ENCODE results near the gene ABHD6.

Gene ABHD6

DNA sequence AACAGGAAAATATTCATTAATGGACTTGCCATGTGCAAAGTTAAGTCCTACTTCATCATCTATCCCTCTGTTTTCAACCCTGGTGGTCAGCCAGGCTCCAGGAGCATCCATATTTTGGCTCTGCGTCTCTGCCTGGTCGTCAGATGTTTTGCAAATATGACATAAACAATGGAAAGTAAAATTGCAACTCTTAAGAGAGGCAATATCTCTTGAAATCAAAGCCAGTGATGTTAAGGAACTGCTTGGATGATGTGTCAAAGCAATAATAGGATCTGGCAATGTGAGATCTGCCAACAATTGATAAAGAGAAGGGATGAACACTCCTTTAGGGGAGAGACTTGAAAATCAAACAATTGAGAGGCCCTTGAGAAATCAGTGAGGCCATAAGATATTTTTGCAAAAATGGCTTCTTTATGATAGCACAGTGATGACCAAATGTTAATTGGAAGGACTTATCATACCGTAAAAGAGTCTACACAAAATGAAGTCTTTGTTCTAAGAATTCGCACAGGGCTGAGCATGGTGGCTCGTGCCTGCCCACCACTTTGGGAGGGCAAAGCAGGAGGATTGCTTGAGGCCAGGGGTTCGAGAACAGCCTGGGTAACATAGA is 6.5 kb downstream of the ABHD6 start:
- H2AFZ ChIP-seq (ENCODE audit: low read depth, low read length, severe bottlenecking): no peak overlapping the region
- H3K27me3 ChIP-seq (ENCODE audit: low read length): no peaks in the 10 kb centered on the region
- H3K4me2 ChIP-seq (ENCODE audit: low read depth, low read length, poor library complexity, severe bottlenecking): no peak overlapping the region
- H3K36me3 ChIP-seq (ENCODE audit: low read length): no peaks in the 10 kb centered on the region
- H3K9me3 ChIP-seq (ENCODE audit: insufficient read depth, low read length): no peaks in the 10 kb centered on the region
- no peak overlapping the region for H3K27ac ChIP-seq (ENCODE audit: low read depth, low read length)
- TF ChIP-seq, protein P1, sequence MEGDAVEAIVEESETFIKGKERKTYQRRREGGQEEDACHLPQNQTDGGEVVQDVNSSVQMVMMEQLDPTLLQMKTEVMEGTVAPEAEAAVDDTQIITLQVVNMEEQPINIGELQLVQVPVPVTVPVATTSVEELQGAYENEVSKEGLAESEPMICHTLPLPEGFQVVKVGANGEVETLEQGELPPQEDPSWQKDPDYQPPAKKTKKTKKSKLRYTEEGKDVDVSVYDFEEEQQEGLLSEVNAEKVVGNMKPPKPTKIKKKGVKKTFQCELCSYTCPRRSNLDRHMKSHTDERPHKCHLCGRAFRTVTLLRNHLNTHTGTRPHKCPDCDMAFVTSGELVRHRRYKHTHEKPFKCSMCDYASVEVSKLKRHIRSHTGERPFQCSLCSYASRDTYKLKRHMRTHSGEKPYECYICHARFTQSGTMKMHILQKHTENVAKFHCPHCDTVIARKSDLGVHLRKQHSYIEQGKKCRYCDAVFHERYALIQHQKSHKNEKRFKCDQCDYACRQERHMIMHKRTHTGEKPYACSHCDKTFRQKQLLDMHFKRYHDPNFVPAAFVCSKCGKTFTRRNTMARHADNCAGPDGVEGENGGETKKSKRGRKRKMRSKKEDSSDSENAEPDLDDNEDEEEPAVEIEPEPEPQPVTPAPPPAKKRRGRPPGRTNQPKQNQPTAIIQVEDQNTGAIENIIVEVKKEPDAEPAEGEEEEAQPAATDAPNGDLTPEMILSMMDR (IDR thresholded peaks at IDR 0.05; ENCODE audit: insufficient read depth, low read length, poor library complexity, severe bottlenecking): no peak
- TF ChIP-seq EZH2phosphoT487 (conservative IDR thresholded peaks at IDR 0.05; ENCODE audit: low read length): no peak
- H3K79me2 ChIP-seq (ENCODE audit: insufficient read depth, low read length): peaks cover 45% of the 10 kb centered on the region
- H3K9ac ChIP-seq (ENCODE audit: low read length): no peak overlapping the region
- no peaks in the 10 kb centered on the region for H4K20me1 ChIP-seq (ENCODE audit: low read depth, low read length)
- H3F3A ChIP-seq (ENCODE audit: insufficient read depth): no peaks in the 10 kb centered on the region
- H3K4me3 ChIP-seq (ENCODE audit: insufficient read depth, low read length, poor library complexity, severe bottlenecking): no peak overlapping the region
- no peaks in the 10 kb centered on the region for H3K9me2 ChIP-seq (replicated peaks; ENCODE audit: insufficient read depth, low read length)

DNA sequence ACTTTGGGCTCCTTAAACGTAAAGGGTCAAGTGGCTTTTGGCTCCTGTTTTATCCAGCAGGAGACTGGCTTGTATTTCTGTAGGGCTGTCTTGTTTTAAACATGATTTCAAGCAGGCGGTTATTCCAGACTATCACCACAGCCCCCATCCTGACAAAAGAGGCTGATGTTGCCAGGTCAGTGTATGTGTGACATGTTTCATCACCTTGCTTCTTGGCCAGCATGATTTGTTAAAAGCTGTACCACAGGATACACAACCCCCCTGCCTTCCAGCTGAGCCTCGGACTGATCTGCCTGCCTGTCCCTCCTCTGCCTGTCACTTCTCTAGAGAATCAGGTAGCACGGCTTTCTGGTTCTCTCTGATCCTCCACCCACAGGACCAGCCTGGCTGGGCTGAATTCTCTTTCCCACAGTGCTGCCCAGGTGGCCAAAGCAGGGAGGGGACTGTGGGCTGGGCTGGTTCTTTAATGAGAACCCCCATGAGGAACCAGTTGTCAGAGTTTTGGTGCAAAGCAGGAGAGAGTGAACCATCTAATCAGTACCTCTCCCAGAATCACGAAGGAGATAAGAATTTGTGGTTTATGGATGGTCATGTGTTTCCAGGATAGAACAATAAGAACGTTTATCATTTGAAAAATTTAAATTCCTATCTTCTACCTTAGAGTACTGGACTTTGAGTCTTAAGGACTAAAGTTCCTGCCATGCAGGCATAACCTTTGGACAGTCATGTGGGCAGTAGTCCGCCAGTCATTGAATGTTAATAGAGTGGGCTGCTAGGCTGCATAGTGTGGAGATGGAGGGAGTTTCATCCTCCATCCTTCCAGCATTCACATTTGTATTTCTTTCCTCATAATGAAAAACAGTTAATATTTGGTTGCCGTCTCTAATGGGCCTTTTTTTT is 8.8 kb downstream of the ABHD6 start:
- Histone ChIP-seq H3K9me2 (replicated peaks; ENCODE audit: insufficient read depth, low read length) (no peaks in the 10 kb centered on the region), H3F3A (ENCODE audit: insufficient read depth) (no peaks in the 10 kb centered on the region), H3K27me3 (ENCODE audit: low read length) (no peaks in the 10 kb centered on the region), H3K79me2 (ENCODE audit: insufficient read depth, low read length) (peaks cover 35% of the 10 kb centered on the region), H3K9ac (ENCODE audit: low read length) (no peak overlapping the region), H3K9me3 (ENCODE audit: insufficient read depth, low read length) (no peaks in the 10 kb centered on the region), H3K4me3 (ENCODE audit: insufficient read depth, low read length, poor library complexity, severe bottlenecking) (no peak overlapping the region), H4K20me1 (ENCODE audit: low read depth, low read length) (no peaks in the 10 kb centered on the region), H3K36me3 (ENCODE audit: low read length) (no peaks in the 10 kb centered on the region), H2AFZ (ENCODE audit: low read depth, low read length, severe bottlenecking) (no peak overlapping the region), H3K27ac (ENCODE audit: low read depth, low read length) (no peak overlapping the region), H3K4me2 (ENCODE audit: low read depth, low read length, poor library complexity, severe bottlenecking) (no peak overlapping the region)
- no peak for TF ChIP-seq EZH2phosphoT487 (conservative IDR thresholded peaks at IDR 0.05; ENCODE audit: low read length)
- TF ChIP-seq, protein P1 (IDR thresholded peaks at IDR 0.05; ENCODE audit: insufficient read depth, low read length, poor library complexity, severe bottlenecking): no peak

- Histone ChIP-seq H3K79me2 (ENCODE audit: insufficient read depth, low read length) (peaks cover 14% of the 10 kb centered on the region; the same call in 1 of the 2 replicates), H3K9me3 (ENCODE audit: insufficient read depth, low read length) (no peaks in the 10 kb centered on the region), H3K27me3 (ENCODE audit: low read length) (no peaks in the 10 kb centered on the region), H3K9ac (ENCODE audit: low read length) (no peak overlapping the region), H3K4me3 (ENCODE audit: insufficient read depth, low read length, poor library complexity, severe bottlenecking) (no peak overlapping the region), H3F3A (ENCODE audit: insufficient read depth) (no peaks in the 10 kb centered on the region), H2AFZ (ENCODE audit: low read depth, low read length, severe bottlenecking) (no peak overlapping the region), H3K4me2 (ENCODE audit: low read depth, low read length, poor library complexity, severe bottlenecking) (no peak overlapping the region), H3K36me3 (ENCODE audit: low read length) (no peaks in the 10 kb centered on the region), H3K27ac (ENCODE audit: low read depth, low read length) (no peak overlapping the region), H4K20me1 (ENCODE audit: low read depth, low read length) (no peaks in the 10 kb centered on the region), H3K9me2 (replicated peaks; ENCODE audit: insufficient read depth, low read length) (no peaks in the 10 kb centered on the region)
- TF ChIP-seq EZH2phosphoT487 (conservative IDR thresholded peaks at IDR 0.05; ENCODE audit: low read length): no peak
- TF ChIP-seq, protein P1 (IDR thresholded peaks at IDR 0.05; ENCODE audit: insufficient read depth, low read length, poor library complexity, severe bottlenecking): no peak
These were observed 11.9 kb downstream of the ABHD6 start for GRCh38 chr3:58249358-58250092.

All from SU-DHL-6 (cell line).